ENCODE data around the gene PDGFA.

DNA sequence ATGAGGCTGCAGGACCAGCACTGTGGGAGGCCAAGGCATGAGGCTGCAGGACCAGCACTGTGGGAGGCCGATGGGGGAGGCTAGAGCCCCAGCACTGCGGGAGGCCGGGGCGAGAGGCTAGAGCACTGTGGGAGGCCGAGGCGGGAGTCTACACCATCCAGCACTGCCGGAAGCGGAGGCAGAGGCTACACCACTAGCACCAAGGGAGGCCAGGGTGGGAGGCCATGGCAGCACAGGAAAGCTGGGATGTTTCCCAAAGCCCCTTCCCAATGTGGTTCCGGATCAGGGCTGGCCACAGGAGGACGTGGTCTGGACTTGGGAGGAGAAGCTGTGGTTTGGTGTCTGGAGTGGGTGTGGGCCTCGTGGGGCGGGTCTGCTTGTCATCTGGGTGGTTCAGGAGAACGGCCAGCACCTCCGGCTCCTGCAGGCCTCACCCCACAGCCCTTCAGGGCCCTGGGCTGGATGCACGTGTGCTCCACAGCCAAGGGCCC, 43.6 kb downstream of the PDGFA start:
- TF ChIP-seq, protein P1, sequence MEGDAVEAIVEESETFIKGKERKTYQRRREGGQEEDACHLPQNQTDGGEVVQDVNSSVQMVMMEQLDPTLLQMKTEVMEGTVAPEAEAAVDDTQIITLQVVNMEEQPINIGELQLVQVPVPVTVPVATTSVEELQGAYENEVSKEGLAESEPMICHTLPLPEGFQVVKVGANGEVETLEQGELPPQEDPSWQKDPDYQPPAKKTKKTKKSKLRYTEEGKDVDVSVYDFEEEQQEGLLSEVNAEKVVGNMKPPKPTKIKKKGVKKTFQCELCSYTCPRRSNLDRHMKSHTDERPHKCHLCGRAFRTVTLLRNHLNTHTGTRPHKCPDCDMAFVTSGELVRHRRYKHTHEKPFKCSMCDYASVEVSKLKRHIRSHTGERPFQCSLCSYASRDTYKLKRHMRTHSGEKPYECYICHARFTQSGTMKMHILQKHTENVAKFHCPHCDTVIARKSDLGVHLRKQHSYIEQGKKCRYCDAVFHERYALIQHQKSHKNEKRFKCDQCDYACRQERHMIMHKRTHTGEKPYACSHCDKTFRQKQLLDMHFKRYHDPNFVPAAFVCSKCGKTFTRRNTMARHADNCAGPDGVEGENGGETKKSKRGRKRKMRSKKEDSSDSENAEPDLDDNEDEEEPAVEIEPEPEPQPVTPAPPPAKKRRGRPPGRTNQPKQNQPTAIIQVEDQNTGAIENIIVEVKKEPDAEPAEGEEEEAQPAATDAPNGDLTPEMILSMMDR (IDR thresholded peaks at IDR 0.05) = no peak
- TF ChIP-seq, protein P2, sequence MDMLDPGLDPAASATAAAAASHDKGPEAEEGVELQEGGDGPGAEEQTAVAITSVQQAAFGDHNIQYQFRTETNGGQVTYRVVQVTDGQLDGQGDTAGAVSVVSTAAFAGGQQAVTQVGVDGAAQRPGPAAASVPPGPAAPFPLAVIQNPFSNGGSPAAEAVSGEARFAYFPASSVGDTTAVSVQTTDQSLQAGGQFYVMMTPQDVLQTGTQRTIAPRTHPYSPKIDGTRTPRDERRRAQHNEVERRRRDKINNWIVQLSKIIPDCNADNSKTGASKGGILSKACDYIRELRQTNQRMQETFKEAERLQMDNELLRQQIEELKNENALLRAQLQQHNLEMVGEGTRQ (CRISPR knock-in tag; IDR thresholded peaks at IDR 0.05) = no peak
- TF ChIP-seq, protein P3, sequence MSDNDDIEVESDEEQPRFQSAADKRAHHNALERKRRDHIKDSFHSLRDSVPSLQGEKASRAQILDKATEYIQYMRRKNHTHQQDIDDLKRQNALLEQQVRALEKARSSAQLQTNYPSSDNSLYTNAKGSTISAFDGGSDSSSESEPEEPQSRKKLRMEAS (CRISPR knock-in tag; IDR thresholded peaks at IDR 0.05) = no peak
- TF ChIP-seq, protein P4, sequence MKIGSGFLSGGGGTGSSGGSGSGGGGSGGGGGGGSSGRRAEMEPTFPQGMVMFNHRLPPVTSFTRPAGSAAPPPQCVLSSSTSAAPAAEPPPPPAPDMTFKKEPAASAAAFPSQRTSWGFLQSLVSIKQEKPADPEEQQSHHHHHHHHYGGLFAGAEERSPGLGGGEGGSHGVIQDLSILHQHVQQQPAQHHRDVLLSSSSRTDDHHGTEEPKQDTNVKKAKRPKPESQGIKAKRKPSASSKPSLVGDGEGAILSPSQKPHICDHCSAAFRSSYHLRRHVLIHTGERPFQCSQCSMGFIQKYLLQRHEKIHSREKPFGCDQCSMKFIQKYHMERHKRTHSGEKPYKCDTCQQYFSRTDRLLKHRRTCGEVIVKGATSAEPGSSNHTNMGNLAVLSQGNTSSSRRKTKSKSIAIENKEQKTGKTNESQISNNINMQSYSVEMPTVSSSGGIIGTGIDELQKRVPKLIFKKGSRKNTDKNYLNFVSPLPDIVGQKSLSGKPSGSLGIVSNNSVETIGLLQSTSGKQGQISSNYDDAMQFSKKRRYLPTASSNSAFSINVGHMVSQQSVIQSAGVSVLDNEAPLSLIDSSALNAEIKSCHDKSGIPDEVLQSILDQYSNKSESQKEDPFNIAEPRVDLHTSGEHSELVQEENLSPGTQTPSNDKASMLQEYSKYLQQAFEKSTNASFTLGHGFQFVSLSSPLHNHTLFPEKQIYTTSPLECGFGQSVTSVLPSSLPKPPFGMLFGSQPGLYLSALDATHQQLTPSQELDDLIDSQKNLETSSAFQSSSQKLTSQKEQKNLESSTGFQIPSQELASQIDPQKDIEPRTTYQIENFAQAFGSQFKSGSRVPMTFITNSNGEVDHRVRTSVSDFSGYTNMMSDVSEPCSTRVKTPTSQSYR (CRISPR knock-in tag; IDR thresholded peaks at IDR 0.05) = no peak
- TF ChIP-seq, protein P5, sequence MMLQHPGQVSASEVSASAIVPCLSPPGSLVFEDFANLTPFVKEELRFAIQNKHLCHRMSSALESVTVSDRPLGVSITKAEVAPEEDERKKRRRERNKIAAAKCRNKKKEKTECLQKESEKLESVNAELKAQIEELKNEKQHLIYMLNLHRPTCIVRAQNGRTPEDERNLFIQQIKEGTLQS (CRISPR knock-in tag; conservative IDR thresholded peaks at IDR 0.05) = no peak
- TF ChIP-seq CREB1 (CRISPR knock-in tag; IDR thresholded peaks at IDR 0.05) = no peak
- TF ChIP-seq, protein P6, sequence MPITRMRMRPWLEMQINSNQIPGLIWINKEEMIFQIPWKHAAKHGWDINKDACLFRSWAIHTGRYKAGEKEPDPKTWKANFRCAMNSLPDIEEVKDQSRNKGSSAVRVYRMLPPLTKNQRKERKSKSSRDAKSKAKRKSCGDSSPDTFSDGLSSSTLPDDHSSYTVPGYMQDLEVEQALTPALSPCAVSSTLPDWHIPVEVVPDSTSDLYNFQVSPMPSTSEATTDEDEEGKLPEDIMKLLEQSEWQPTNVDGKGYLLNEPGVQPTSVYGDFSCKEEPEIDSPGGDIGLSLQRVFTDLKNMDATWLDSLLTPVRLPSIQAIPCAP (CRISPR knock-in tag; IDR thresholded peaks at IDR 0.05) = no peak
- TF ChIP-seq SP1 (CRISPR knock-in tag; conservative IDR thresholded peaks at IDR 0.05) = no peak
- TF ChIP-seq, protein P7, sequence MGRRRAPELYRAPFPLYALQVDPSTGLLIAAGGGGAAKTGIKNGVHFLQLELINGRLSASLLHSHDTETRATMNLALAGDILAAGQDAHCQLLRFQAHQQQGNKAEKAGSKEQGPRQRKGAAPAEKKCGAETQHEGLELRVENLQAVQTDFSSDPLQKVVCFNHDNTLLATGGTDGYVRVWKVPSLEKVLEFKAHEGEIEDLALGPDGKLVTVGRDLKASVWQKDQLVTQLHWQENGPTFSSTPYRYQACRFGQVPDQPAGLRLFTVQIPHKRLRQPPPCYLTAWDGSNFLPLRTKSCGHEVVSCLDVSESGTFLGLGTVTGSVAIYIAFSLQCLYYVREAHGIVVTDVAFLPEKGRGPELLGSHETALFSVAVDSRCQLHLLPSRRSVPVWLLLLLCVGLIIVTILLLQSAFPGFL (CRISPR knock-in tag; IDR thresholded peaks at IDR 0.05; ENCODE audit: borderline replicate concordance) = no peak
- TF ChIP-seq NFE2L1 (CRISPR knock-in tag; IDR thresholded peaks at IDR 0.05) = no peak
- no peak for TF ChIP-seq EMX1 (CRISPR knock-in tag; IDR thresholded peaks at IDR 0.05)
- TF ChIP-seq ZNF121 (CRISPR knock-in tag; IDR thresholded peaks at IDR 0.05) = no peak
- no peak for TF ChIP-seq ESRRA (CRISPR knock-in tag; IDR thresholded peaks at IDR 0.05; ENCODE audit: borderline replicate concordance)
